Measurements from ENCODE around the gene AGXT. TPM values are rescaled to one million over a fixed set of nuclear protein-coding genes. Genes with fewer than 3 reads are reported as not detected.
"Not testable (repeated sequence)": the region's sequence is repeated elsewhere in the genome, so short reads cannot be mapped to it uniquely, and the experiment has no call there.

AGXT gene
- total and polyA plus RNA-seq, 8 donors: not detected

GRCh38 chr2:240839152-240840143, 29.2 kb upstream of the AGXT start:
- 81 to 84% (median 82%) methylated on average over 11 to 28 of the region's 28 CpGs for WGBS, 5 donors
- no peak for TF ChIP-seq EP300 (IDR thresholded peaks at IDR 0.05)
- TF ChIP-seq CTCF (IDR thresholded peaks at IDR 0.05): no peak
- TF ChIP-seq POLR2AphosphoS5 (IDR thresholded peaks at IDR 0.05): no peak
- no peak for TF ChIP-seq POLR2A (IDR thresholded peaks at IDR 0.05)
- H3K9me3 ChIP-seq: no peaks in the 10 kb centered on the region
- intact Hi-C loops (cut with DNase I; ENCODE audit: low total_unique reads): no loop called here
- H3K36me3 ChIP-seq: no peaks in the 10 kb centered on the region
- no peak for DNase-seq
- no peaks in the 10 kb centered on the region for H3K4me1 ChIP-seq
- H3K27me3 ChIP-seq: peaks cover 0 to 26% (median 0%) of the 10 kb centered on the region in 3 donors
- no peak overlapping the region for H3K4me3 ChIP-seq
- H3K27ac ChIP-seq: no peak overlapping the region

GRCh38 chr2:240840435-240841060, 28.1 kb upstream of the AGXT start:
- Histone ChIP-seq H3K27ac (no peak overlapping the region), H3K9me3 (no peaks in the 10 kb centered on the region), H3K27me3 (peaks cover 0 to 26% (median 0%) of the 10 kb centered on the region in 3 donors), H3K4me1 (no peaks in the 10 kb centered on the region), H3K36me3 (no peaks in the 10 kb centered on the region), H3K4me3 (no peak overlapping the region)
- whole genome bisulfite sequencing, 5 donors: 13 to 44% (median 35%) methylated on average over 5 to 9 of the region's 9 CpGs
- peak; percentile 60 to 87 for DNase-seq
- no peak for TF ChIP-seq POLR2AphosphoS5 (IDR thresholded peaks at IDR 0.05)
- no peak for TF ChIP-seq EP300 (IDR thresholded peaks at IDR 0.05)
- peak in 5 of 7 experiments; percentile 25 to 51 (median 34) for TF ChIP-seq CTCF (IDR thresholded peaks at IDR 0.05)
- intact Hi-C loops (cut with DNase I; ENCODE audit: low total_unique reads): no loop called here

GRCh38 chr2:240846309-240846708, 22.3 kb upstream of the AGXT start:
- H3K4me1 ChIP-seq; H3K9me3 ChIP-seq; DNase-seq; H3K27me3 ChIP-seq; intact Hi-C loops (cut with DNase I; ENCODE audit: low total_unique reads); H3K36me3 ChIP-seq; H3K27ac ChIP-seq; H3K4me3 ChIP-seq: not testable (repeated sequence)
- 70 to 90% (median 80%) methylated on average over 2 of the region's 2 CpGs for WGBS, 5 donors

- WGBS, 5 donors: 41 to 60% (median 44%) methylated on average over 5 of the region's 5 CpGs
- Histone ChIP-seq H3K27me3 (no peaks in the 10 kb centered on the region), H3K4me1 (peaks cover 0 to 12% (median 8%) of the 10 kb centered on the region in 4 donors), H3K27ac (no peak overlapping the region), H3K36me3 (no peaks in the 10 kb centered on the region), H3K9me3 (no peaks in the 10 kb centered on the region), H3K4me3 (no peak overlapping the region)
- TF ChIP-seq EP300 (IDR thresholded peaks at IDR 0.05) (no peak), POLR2A (IDR thresholded peaks at IDR 0.05) (no peak), POLR2AphosphoS5 (IDR thresholded peaks at IDR 0.05) (no peak), CTCF (IDR thresholded peaks at IDR 0.05) (no peak)
- intact Hi-C loops (cut with DNase I; ENCODE audit: low total_unique reads): no loop called here
- peak; percentile 27 to 72 for DNase-seq
Measured at GRCh38 chr2:240846873-240847595, 21.6 kb upstream of the AGXT start.
